HepG2 (cell line): ENCODE results near the gene ZNF341. TPM values are rescaled to one million over a fixed set of nuclear protein-coding genes. Genes with fewer than 3 reads are reported as not detected.

Experiments
- MEIS1 ChIP-seq: sonication (generic); formaldehyde crosslinking; IDR thresholded peaks from 2 replicates; pipeline ENCODE4 v1.9.0; 2021; ENCODE audit warnings: mild to moderate bottlenecking, missing genetic modification reagents, moderate library complexity, borderline replicate concordance
- NCOR1 ChIP-seq: fragments of 200-600 bp; sonication (generic); IDR thresholded peaks from 2 replicates; pipeline ENCODE4 v1.7.0; 2017; ENCODE audit warnings: antibody characterized with exemption, low read length, borderline replicate concordance
- PAWR ChIP-seq: sonication (generic); formaldehyde crosslinking; IDR thresholded peaks from 2 replicates; pipeline ENCODE4 v1.4.0; 2020; ENCODE audit warnings: missing genetic modification reagents, mild to moderate bottlenecking, borderline replicate concordance
- RNF2 ChIP-seq: fragments of 450-650 bp; conservative IDR thresholded peaks from 2 replicates; pipeline ENCODE4 v1.6.1; 2016; ENCODE audit warnings: low read depth
- SAP130 ChIP-seq: IDR thresholded peaks from 2 replicates; pipeline ENCODE4 v1.6.1; 2016; ENCODE audit warnings: low read depth
- STAT5B ChIP-seq: sonication (generic); formaldehyde crosslinking; IDR thresholded peaks from 2 replicates; pipeline ENCODE4 v1.4.0; 2020; ENCODE audit warnings: missing genetic modification reagents
- U2AF2 ChIP-seq: fragments of 200-400 bp; formaldehyde crosslinking; IDR thresholded peaks from 2 replicates; pipeline ENCODE4 v1.6.1; 2017; ENCODE audit warnings: low read depth, mild to moderate bottlenecking, low read length
- ZNF569 ChIP-seq: sonication (generic); formaldehyde crosslinking; IDR thresholded peaks from 2 replicates; pipeline ENCODE4 v1.5.0; 2020; ENCODE audit warnings: mild to moderate bottlenecking, missing genetic modification reagents, moderate library complexity, borderline replicate concordance
- ZNF660 ChIP-seq: sonication (generic); formaldehyde crosslinking; IDR thresholded peaks from 2 replicates; pipeline ENCODE4 v1.5.1; 2020; ENCODE audit warnings: mild to moderate bottlenecking, low read depth, missing genetic modification reagents, borderline replicate concordance
- ZNF841 ChIP-seq: sonication (generic); formaldehyde crosslinking; IDR thresholded peaks from 2 replicates; pipeline ENCODE4 v1.8.1; 2023; ENCODE audit warnings: missing genetic modification reagents, borderline replicate concordance
- polyA plus RNA-seq, 8 experiments: library from polyadenylated mRNA; depleted of rRNA in 3 of 8; stranded (reverse) in 7 of 8; unstranded in 1 of 8; fragments of >200 nt; fragmentation: Illumina TruSeq in 4 of 8; extraction: Trizol in 4 of 8; gene quantifications; 2 replicates each; pipeline versions ENCODE4 v1.2.1 to v1.2.3, GENCODE V29; 2011 to 2016; ENCODE audit warnings: low read depth in 4 of 8, missing spikeins in 1 of 8, mixed read lengths in 1 of 8; ENCODE audit not compliant: insufficient read depth in 1 of 8
- total RNA-seq, 5 experiments: library from RNA; depleted of rRNA; stranded (reverse); fragments of >200 nt; fragmentation: Illumina TruSeq; extraction: Trizol; gene quantifications; 2 replicates each; pipeline ENCODE4 v1.2.3, GENCODE V29; 2016; ENCODE audit warnings: low read depth in 1 of 5
- TF ChIP-seq, protein P1 (sequence below): sonication (generic); formaldehyde crosslinking; IDR thresholded peaks from 2 replicates; pipeline ENCODE4 v1.8.1; 2023; ENCODE audit warnings: mild to moderate bottlenecking, missing genetic modification reagents
- TF ChIP-seq, protein P2 (sequence below): sonication (generic); formaldehyde crosslinking; IDR thresholded peaks from 2 replicates; pipeline ENCODE4 v1.4.0; 2020; ENCODE audit warnings: missing genetic modification reagents
- TF ChIP-seq, protein P3 (sequence below): sonication (generic); formaldehyde crosslinking; IDR thresholded peaks from 2 replicates; pipeline ENCODE4 v1.9.0; 2021; ENCODE audit warnings: missing genetic modification reagents, borderline replicate concordance
- TF ChIP-seq, protein P4 (sequence below): sonication (generic); formaldehyde crosslinking; IDR thresholded peaks from 2 replicates; pipeline ENCODE4 v1.5.0; 2020; ENCODE audit warnings: missing genetic modification reagents
- TF ChIP-seq, protein P5 (sequence below): sonication (generic); formaldehyde crosslinking; IDR thresholded peaks from 2 replicates; pipeline ENCODE4 v1.5.0; 2020; ENCODE audit warnings: mild to moderate bottlenecking, missing genetic modification reagents, borderline replicate concordance

Gene ZNF341
- total and polyA plus RNA-seq, 2 of the 13 experiments (the other 11 are each of a cell fraction or from before 2014, with no cell fraction given): 1.1 to 2.2 TPM

GRCh38 chr20:33810885-33811775 lies 79.3 kb downstream of the ZNF341 start, which contains the start of gene CHMP4B (continued):
- peak; percentile 99 for TF ChIP-seq SAP130
- TF ChIP-seq, protein P1, sequence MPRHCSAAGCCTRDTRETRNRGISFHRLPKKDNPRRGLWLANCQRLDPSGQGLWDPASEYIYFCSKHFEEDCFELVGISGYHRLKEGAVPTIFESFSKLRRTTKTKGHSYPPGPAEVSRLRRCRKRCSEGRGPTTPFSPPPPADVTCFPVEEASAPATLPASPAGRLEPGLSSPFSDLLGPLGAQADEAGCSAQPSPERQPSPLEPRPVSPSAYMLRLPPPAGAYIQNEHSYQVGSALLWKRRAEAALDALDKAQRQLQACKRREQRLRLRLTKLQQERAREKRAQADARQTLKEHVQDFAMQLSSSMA (CRISPR knock-in tag): 0 out of 2 replicates have a peak, but pooled peaks have one; percentile 73
- no peak for TF ChIP-seq RNF2
- no peak for TF ChIP-seq U2AF2
- TF ChIP-seq, protein P2, sequence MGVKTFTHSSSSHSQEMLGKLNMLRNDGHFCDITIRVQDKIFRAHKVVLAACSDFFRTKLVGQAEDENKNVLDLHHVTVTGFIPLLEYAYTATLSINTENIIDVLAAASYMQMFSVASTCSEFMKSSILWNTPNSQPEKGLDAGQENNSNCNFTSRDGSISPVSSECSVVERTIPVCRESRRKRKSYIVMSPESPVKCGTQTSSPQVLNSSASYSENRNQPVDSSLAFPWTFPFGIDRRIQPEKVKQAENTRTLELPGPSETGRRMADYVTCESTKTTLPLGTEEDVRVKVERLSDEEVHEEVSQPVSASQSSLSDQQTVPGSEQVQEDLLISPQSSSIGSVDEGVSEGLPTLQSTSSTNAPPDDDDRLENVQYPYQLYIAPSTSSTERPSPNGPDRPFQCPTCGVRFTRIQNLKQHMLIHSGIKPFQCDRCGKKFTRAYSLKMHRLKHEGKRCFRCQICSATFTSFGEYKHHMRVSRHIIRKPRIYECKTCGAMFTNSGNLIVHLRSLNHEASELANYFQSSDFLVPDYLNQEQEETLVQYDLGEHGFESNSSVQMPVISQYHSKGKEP (CRISPR knock-in tag): no peak
- no peak for TF ChIP-seq ZNF569 (CRISPR knock-in tag)
- no peak for TF ChIP-seq ZNF660 (CRISPR knock-in tag)
- TF ChIP-seq, protein P3, sequence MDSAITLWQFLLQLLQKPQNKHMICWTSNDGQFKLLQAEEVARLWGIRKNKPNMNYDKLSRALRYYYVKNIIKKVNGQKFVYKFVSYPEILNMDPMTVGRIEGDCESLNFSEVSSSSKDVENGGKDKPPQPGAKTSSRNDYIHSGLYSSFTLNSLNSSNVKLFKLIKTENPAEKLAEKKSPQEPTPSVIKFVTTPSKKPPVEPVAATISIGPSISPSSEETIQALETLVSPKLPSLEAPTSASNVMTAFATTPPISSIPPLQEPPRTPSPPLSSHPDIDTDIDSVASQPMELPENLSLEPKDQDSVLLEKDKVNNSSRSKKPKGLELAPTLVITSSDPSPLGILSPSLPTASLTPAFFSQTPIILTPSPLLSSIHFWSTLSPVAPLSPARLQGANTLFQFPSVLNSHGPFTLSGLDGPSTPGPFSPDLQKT (CRISPR knock-in tag): peak; percentile 75
- TF ChIP-seq PAWR (CRISPR knock-in tag): no peak
- TF ChIP-seq NCOR1: peak; percentile 63; the same call in 1 of the 2 replicates
- no peak for TF ChIP-seq STAT5B (CRISPR knock-in tag)
- TF ChIP-seq, protein P4, sequence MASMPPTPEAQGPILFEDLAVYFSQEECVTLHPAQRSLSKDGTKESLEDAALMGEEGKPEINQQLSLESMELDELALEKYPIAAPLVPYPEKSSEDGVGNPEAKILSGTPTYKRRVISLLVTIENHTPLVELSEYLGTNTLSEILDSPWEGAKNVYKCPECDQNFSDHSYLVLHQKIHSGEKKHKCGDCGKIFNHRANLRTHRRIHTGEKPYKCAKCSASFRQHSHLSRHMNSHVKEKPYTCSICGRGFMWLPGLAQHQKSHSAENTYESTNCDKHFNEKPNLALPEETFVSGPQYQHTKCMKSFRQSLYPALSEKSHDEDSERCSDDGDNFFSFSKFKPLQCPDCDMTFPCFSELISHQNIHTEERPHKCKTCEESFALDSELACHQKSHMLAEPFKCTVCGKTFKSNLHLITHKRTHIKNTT (CRISPR knock-in tag): peak; percentile 100
- TF ChIP-seq, protein P5, sequence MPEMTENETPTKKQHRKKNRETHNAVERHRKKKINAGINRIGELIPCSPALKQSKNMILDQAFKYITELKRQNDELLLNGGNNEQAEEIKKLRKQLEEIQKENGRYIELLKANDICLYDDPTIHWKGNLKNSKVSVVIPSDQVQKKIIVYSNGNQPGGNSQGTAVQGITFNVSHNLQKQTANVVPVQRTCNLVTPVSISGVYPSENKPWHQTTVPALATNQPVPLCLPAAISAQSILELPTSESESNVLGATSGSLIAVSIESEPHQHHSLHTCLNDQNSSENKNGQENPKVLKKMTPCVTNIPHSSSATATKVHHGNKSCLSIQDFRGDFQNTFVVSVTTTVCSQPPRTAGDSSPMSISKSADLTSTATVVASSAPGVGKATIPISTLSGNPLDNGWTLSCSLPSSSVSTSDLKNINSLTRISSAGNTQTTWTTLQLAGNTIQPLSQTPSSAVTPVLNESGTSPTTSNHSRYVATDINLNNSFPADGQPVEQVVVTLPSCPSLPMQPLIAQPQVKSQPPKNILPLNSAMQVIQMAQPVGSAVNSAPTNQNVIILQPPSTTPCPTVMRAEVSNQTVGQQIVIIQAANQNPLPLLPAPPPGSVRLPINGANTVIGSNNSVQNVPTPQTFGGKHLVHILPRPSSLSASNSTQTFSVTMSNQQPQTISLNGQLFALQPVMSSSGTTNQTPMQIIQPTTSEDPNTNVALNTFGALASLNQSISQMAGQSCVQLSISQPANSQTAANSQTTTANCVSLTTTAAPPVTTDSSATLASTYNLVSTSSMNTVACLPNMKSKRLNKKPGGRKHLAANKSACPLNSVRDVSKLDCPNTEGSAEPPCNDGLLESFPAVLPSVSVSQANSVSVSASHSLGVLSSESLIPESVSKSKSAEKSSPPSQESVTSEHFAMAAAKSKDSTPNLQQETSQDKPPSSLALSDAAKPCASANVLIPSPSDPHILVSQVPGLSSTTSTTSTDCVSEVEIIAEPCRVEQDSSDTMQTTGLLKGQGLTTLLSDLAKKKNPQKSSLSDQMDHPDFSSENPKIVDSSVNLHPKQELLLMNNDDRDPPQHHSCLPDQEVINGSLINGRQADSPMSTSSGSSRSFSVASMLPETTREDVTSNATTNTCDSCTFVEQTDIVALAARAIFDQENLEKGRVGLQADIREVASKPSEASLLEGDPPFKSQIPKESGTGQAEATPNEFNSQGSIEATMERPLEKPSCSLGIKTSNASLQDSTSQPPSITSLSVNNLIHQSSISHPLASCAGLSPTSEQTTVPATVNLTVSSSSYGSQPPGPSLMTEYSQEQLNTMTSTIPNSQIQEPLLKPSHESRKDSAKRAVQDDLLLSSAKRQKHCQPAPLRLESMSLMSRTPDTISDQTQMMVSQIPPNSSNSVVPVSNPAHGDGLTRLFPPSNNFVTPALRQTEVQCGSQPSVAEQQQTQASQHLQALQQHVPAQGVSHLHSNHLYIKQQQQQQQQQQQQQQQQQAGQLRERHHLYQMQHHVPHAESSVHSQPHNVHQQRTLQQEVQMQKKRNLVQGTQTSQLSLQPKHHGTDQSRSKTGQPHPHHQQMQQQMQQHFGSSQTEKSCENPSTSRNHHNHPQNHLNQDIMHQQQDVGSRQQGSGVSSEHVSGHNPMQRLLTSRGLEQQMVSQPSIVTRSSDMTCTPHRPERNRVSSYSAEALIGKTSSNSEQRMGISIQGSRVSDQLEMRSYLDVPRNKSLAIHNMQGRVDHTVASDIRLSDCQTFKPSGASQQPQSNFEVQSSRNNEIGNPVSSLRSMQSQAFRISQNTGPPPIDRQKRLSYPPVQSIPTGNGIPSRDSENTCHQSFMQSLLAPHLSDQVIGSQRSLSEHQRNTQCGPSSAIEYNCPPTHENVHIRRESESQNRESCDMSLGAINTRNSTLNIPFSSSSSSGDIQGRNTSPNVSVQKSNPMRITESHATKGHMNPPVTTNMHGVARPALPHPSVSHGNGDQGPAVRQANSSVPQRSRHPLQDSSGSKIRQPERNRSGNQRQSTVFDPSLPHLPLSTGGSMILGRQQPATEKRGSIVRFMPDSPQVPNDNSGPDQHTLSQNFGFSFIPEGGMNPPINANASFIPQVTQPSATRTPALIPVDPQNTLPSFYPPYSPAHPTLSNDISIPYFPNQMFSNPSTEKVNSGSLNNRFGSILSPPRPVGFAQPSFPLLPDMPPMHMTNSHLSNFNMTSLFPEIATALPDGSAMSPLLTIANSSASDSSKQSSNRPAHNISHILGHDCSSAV: 0 out of 2 replicates have a peak, but pooled peaks have one; percentile 62
- peak; percentile 89 for TF ChIP-seq MEIS1
- no peak for TF ChIP-seq ZNF841 (CRISPR knock-in tag)
